BJ (cell line): ENCODE measurements around the gene DQX1. TPM values are rescaled to one million over a fixed set of nuclear protein-coding genes. Genes with fewer than 3 reads are reported as not detected.

ENCODE experiments used
- CTCF ChIA-PET: fragments of 350-600 bp; formaldehyde crosslinking; extraction: SDS; loops from one replicate; lab custom pipeline; 2021; ENCODE audit warnings: antibody characterized with exemption, inconsistent platforms; lab: Yijun Ruan, JAX
- POLR2A ChIA-PET: fragments of 300-600 bp; sonication (Branson Sonifier 250); formaldehyde crosslinking; extraction: SDS; loops from one replicate; lab custom pipeline; 2021; ENCODE audit warnings: antibody characterized with exemption; lab: Charles Lee
- DNase-seq: peaks from one replicate; pipeline ENCODE4 v3.0.0-alpha.2; 2011; ENCODE audit warnings: low read depth
- H3K27me3 ChIP-seq: 2 replicates; pipeline ENCODE4 v1.6.0; 2011; ENCODE audit warnings: low read length; ENCODE audit not compliant: control insufficient read depth, insufficient read depth
- H3K36me3 ChIP-seq: 2 replicates; pipeline ENCODE4 v1.5.1; 2011; ENCODE audit warnings: low read length; ENCODE audit not compliant: control insufficient read depth, insufficient read depth
- H3K4me3 ChIP-seq: 2 replicates; pipeline ENCODE4 v1.5.1; 2011; ENCODE audit warnings: low read depth, mild to moderate bottlenecking, control low read depth, low read length
- polyA plus RNA-seq: library from polyadenylated mRNA; depleted of rRNA; stranded (reverse); fragments of >200 nt; gene quantifications from 2 replicates; pipeline ENCODE4 v1.2.3, GENCODE V29; 2011
- TF ChIP-seq, protein P1 (sequence below): IDR thresholded peaks from 2 replicates; pipeline ENCODE4 v1.5.1; 2011; ENCODE audit warnings: low read depth, mild to moderate bottlenecking, control low read depth, inconsistent platforms, low read length, moderate library complexity; ENCODE audit not compliant: insufficient read depth

The DQX1 gene
- polyA plus RNA-seq, 1 experiment: 0.12 TPM

DNA sequence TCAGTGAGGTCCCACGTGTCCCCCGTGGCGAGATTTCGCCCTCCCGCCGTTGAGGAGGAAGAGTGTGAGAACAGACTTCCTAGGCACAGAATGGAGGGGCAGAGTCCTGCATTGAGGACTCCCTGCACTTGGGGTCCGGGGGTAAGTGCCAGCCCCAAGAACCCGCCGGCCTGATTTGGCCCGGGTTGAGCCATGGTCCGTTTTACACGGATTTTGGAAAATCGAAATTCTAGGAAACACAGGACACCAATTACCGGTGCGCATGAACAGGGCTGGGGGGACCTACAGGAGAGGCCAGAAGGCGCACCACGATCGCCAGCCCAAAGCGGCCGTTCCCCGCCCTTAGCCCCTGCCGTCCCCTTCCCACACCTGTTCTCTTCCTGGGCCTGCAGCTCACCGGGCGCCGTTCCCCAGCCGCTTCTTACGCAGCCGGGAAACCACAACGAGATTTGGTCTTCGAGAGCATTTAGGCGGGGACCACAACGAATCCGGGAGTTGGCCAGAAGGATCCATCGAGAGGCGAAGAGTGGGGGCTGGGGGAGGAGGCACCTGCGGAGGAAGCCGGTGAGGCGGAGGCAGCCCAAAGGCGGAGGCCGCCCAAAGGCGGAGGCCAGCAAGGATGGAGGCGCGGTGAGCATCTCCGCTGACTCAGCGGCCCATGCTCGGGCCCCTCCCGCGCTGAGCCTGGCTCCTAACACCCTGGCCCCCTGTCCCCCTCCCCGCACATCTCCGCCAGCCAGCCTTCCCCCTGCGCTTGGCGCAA is 12.2 kb downstream of the DQX1 start:
- CTCF ChIA-PET: interaction anchor here (1.2 kb wide), 1 partner anchor 12 kb away, joined by 3 read pairs; the partner anchor contains the start of gene DQX1

DNA sequence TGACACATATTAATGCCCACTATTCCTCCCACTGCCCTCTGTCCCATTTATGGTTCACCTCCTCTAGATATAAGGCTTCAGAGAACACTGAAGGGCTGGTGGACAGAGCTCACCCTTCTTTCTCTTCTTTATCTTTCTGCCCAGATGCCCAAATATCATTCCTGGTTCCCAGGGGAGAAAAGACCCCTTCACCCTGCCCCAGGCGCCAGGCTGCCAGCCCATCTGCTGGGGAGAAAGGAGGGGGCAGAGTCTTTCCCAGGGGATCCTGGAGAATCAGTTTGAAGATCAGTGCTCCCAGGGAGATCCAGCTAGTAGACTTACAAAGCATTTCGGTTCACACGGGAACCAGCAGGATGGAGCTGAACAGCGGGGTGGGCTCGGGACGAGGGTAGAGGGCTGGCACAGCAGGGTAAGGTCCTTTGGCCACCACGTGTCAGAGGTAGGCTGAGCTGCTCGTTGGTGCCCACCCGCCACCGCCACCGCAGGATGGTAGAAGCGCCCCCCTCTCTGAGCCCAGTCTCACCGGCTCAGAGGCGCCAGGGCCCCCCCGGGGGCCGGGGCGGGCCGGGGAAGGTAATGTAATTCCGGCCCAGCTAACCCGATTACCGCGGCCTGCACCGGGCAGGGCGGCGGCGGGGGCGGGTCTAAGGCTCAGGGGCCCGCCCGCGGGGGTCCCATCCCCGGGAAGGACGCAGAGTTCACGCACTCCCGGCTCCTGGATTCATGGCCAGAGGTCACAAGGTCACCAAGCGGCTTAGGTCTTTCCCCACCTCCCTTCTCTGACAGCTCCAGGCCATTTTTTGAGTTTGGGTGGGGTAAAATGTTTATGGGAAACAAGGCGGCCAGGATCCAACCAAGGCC is 13.1 kb downstream of the DQX1 start:
- peaks cover 42% of the 10 kb centered on the region for H3K27me3 ChIP-seq
- H3K36me3 ChIP-seq: no peaks in the 10 kb centered on the region; the same call in 1 of the 2 replicates
- no peak for DNase-seq
- CTCF ChIA-PET: interaction anchor here (1.2 kb wide), 1 partner anchor 13 kb away, joined by 3 read pairs; the partner anchor contains the start of gene DQX1
- TF ChIP-seq, protein P1, sequence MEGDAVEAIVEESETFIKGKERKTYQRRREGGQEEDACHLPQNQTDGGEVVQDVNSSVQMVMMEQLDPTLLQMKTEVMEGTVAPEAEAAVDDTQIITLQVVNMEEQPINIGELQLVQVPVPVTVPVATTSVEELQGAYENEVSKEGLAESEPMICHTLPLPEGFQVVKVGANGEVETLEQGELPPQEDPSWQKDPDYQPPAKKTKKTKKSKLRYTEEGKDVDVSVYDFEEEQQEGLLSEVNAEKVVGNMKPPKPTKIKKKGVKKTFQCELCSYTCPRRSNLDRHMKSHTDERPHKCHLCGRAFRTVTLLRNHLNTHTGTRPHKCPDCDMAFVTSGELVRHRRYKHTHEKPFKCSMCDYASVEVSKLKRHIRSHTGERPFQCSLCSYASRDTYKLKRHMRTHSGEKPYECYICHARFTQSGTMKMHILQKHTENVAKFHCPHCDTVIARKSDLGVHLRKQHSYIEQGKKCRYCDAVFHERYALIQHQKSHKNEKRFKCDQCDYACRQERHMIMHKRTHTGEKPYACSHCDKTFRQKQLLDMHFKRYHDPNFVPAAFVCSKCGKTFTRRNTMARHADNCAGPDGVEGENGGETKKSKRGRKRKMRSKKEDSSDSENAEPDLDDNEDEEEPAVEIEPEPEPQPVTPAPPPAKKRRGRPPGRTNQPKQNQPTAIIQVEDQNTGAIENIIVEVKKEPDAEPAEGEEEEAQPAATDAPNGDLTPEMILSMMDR: no peak
- no peak overlapping the region for H3K4me3 ChIP-seq
- POLR2A ChIA-PET: no interaction called here

More for the DNA sequence above, 12.2 kb downstream of the DQX1 start:
- TF ChIP-seq, protein P1: no peak
- H3K4me3 ChIP-seq: no peak overlapping the region
- no peak for DNase-seq
- H3K36me3 ChIP-seq: no peaks in the 10 kb centered on the region; the same call in 1 of the 2 replicates
- POLR2A ChIA-PET: no interaction called here
- peaks cover 49% of the 10 kb centered on the region for H3K27me3 ChIP-seq

DNA sequence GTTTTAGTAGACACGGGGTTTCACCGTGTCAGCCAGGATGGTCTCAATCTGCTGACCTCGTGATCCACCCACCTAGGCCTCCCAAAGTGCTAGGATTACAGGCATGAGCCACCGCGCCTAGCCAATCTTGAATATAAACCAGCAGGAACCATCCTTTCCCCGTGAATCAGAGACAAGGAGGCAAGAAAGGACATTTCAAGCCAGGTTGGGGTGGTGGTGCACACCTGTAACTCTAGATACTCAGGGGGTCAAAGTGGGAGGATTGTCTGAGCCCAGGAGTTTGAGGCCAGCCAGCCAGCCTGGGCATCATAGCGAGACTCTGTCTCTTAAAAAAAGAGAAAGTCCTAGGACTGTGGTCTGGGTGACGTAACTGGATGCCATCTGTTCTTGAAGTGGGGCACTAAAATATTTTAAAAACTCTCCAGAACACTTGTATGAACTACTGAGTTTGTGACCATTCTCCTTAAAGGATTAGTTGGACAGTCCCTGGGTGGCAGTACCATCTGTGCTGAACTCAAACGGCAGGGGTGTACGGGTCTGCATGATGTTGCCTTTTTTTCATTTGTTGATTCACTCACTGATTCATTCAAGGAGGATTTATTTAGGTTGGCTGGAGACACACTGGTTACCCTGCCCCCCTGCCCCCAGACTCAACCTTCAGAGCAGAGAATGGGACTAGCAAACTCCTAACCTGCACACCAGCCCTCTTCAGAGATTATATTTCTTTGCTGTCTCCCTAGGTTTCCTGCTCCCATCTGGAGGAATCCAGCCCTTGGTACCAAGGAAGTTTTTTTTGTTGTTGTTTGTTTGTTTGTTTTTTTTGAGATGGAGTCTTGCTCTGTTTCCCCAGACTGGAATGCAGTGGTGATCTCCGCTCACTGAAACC is 14.7 kb downstream of the DQX1 start:
- TF ChIP-seq, protein P1: no peak
- Histone ChIP-seq H3K36me3 (no peaks in the 10 kb centered on the region; the same call in 1 of the 2 replicates), H3K27me3 (peaks cover 31% of the 10 kb centered on the region), H3K4me3 (no peak overlapping the region)
- POLR2A ChIA-PET: no interaction called here
- CTCF ChIA-PET: no interaction called here
- no peak for DNase-seq

DNA sequence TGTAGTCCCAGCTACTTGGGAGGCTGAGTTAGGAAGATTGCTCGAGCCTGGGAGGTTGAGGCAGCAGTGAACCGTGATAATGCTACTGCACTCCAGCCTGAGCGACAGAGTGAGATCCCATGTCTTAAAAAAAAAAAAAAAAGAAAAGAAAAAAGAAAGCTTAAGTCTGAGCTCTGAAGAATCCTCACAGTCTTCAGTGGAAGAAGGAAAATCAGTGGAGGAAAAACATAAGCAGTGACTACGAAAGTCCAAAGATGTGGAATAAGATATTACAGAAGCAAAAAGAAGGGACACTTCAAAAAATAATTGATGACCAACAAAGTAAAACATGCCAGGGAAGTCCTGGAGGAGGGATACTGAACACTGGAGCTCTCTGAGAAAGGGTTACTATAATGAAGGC is 15.8 kb downstream of the DQX1 start:
- Histone ChIP-seq H3K4me3 (no peak overlapping the region), H3K27me3 (peaks cover 23% of the 10 kb centered on the region), H3K36me3 (peaks cover 7% of the 10 kb centered on the region)
- TF ChIP-seq, protein P1: no peak
- POLR2A ChIA-PET: no interaction called here
- CTCF ChIA-PET: no interaction called here
- DNase-seq: no peak
